HG02678 (cell line): ENCODE results near the gene USP14.

Experiments used
- ATAC-seq: cut with Tn5 transposase; IDR thresholded peaks from one replicate; pipeline ENCODE4 v1.9.1; 2021; ENCODE audit warnings: mild to moderate bottlenecking, moderate library complexity; ENCODE audit not compliant: unreplicated experiment

Gene USP14

DNA sequence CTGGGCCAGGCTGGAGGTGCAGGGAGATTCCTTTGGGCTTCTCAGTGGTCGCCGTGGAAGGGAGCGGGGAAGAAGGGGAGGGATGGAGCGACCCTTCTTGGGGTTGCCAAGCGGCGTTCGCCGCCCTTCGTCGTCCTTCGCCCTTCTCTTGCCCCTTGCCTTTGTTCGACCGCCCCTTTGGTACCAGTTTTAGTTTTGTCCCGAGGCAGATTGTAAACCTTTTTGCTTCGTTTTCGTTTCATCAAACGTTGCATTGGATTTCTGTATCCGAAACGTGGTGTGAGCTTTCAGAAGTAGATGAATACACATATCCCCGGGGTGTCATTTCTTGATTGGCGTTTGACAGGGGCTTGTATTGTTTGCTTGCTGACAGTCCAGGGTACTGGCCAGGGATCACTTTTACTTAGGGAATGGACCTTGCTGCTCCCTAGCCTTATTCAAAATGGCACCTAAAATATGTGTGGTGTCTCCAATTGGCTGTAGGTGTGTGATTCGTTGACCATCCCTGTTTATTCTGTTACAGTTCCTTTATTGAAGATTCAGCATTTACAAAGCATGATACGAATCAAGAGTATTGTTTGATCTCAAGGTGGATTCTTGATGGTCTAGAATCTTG, 788 bp downstream of the USP14 start:
- ATAC-seq: no peak

- no peak for ATAC-seq
These were observed 1.6 kb downstream of the USP14 start for GRCh38 chr18:159933-160332.

GRCh38 chr18:160831-161570, 2.6 kb downstream of the USP14 start:
- ATAC-seq: no peak

GRCh38 chr18:172361-172760, 14.0 kb downstream of the USP14 start:
- ATAC-seq: no peak

DNA sequence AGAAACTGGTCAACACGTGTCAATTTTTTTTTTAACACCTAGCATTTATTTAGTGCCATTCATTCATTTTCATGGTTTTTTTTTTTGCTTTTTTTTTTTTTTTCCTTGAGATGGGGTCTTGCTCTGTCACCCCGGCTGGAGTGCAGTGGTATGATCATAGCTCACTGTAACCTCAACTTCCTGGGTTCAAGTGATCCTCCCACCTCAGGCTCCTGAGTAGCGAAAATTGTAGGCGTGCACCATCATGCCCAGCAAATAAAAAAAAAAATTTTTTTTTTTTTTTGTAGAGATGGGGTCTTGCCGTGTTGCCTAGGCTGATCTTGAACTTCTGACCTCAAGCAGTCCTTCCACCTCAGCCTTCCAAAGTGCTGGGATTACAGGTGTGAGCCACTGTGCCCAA, 21.1 kb downstream of the USP14 start:
- no peak for ATAC-seq

GRCh38 chr18:181711-182110, 23.4 kb downstream of the USP14 start:
- ATAC-seq: no peak

DNA sequence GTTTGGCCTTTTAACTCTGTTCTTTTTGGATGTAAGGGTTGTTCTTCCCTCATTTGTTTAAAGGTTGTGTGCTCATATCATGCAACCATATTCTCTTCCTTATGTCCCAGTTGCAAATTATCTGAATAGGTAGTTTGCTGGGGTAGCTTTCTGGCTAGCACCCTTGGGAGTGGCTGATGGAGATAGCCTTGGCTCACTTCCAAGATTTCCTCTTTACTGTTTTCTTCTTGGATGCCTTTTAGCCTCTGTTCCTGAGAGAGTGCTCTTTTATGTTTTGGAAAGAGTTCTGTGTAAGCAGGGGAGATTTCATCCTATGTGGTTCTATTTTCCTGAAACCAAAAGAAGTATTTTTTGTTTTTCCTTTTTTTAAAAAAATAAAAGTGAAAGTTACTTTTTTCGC, 25.4 kb downstream of the USP14 start:
- ATAC-seq: no peak

GRCh38 chr18:189254-189653, 30.9 kb downstream of the USP14 start:
- no peak for ATAC-seq

DNA sequence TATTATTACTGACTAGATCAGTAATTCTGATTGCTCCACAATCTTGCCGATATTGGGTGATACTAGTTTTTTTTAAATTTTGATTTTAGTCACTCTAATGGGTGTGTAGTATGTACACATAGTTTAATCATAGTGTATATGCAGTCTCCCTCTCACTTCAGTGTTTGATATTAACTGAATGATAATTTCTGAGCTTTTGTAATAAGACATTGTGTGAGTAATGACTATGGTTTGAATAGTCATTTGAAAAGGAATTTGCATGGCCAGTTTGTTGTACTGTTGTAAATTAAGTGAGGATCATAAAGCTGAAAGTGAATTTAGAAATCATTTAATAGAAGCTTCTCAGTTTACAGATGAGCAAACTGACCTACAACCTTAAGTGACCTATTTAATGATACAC, 33.4 kb downstream of the USP14 start:
- no peak for ATAC-seq

DNA sequence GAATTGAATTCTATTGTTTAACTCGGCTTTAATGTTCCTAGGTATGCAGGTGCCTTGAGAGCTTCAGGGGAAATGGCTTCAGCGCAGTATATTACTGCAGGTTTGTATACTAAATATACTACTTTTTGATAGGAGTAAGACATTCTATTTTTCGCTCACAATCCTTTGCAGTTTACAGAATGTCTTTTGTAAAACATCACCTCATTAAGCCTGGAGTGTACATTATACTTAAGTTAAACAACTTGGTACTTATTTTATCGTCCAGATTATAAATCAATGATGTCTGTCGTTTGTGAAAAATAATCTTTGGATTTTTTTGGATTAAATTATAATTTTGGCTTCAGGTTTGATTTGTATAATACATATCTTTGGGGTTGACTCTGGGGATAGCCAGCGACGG, 34.4 kb downstream of the USP14 start:
- ATAC-seq: no peak

DNA sequence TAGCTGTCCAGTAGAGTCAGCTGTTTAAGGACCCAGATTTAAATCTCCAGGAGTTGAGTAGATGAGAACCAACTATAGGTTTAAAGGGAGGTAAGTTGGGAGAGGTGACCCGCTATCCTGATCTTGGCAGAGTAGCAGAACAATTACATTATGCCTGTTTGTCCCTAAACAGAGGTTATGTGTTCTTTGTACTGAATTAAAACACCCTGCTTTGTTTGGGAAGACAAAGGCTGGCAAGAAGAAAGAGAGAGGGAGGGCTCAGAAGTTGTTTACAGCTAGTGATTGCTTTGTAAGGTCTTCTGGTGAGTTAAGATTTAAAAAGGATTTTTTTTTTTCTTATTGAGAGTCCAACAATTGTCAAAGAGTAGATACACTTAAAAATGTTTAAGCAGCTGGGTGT, 37.3 kb downstream of the USP14 start:
- ATAC-seq: no peak

DNA sequence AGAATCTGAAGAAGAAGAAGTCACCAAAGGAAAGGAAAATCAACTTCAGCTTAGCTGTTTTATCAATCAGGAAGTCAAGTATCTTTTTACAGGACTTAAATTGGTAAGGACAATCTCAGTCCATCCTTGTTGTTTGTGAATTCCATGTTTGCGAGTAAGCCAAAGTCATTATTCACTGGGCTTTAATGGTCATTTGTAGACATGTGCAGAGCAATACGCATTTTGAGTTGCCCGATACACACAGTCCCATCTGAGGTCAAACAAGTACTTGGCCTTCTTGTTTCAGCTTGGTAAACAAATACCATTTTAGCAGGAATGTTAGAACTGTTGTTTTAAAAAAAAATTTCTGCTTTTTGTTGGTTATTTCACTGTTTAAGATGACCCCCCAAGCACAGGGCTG, 40.9 kb downstream of the USP14 start:
- ATAC-seq: no peak

GRCh38 chr18:199768-200167, 41.4 kb downstream of the USP14 start:
- ATAC-seq: no peak

- no peak for ATAC-seq
These were observed 51.7 kb downstream of the USP14 start for GRCh38 chr18:210075-210474.

DNA sequence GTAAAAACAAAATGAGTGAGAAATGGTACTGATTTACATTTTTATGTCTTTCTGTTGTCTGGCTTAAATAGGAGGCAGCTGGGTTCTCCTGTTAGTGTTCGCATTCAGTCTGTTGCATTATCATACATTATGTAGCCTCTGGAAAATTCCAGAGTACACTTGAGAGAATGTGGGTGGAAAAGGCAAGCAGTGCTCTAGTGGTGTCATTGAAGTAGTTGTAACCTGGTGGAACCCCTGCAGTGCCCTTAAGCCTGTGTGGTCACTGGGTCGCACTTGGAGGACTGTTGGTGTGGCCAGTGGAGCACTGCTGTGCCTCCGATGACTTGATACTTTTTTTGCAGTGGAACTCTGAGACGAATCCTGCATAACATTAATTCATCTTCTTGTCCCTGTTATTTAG, 52.4 kb downstream of the USP14 start:
- no peak for ATAC-seq

- ATAC-seq: no peak
These were observed 53.2 kb downstream of the USP14 start for GRCh38 chr18:211582-211981.

GRCh38 chr18:212780-213179, 54.4 kb downstream of the USP14 start:
- no peak for ATAC-seq

DNA sequence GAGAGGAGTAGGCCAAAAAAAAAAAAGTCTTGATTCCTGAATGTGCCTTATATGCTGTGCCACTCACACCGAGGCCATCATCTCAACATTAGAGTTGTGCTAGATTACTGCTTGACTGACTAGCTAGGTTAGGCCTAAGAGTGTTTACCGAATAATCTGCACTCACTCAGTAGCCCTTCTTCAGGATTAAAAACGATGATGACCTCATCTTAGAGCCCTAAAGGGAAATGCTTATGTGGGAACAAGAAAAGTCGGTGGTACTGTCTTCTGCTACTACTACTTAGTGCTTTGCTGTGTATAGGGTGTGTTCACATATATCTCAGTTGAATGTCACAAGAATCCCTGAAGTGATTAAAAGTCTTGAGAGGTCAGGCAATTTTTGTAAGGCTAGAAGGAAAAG, 55.1 kb downstream of the USP14 start:
- no peak for ATAC-seq

DNA sequence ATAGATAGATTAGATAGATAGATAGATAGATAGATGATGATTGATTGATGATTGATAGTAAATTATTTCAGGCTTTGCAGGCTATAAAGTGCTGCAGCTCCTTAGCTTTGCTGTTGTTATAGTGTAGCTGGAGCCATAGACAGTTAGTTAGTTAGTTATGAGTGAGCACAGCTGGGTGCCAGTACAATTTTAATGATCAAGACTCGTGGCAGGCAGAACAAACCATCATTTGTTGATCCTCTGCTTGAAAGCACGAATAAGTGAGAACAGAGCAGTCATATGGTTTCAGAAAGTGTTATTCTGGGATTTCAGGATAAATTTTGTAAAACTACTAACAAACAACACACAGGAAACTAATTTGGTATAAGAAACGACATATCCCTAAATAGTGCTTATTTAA, 55.6 kb downstream of the USP14 start:
- no peak for ATAC-seq

GRCh38 chr18:215448-216010, 57.2 kb downstream of the USP14 start:
- ATAC-seq: no peak

DNA sequence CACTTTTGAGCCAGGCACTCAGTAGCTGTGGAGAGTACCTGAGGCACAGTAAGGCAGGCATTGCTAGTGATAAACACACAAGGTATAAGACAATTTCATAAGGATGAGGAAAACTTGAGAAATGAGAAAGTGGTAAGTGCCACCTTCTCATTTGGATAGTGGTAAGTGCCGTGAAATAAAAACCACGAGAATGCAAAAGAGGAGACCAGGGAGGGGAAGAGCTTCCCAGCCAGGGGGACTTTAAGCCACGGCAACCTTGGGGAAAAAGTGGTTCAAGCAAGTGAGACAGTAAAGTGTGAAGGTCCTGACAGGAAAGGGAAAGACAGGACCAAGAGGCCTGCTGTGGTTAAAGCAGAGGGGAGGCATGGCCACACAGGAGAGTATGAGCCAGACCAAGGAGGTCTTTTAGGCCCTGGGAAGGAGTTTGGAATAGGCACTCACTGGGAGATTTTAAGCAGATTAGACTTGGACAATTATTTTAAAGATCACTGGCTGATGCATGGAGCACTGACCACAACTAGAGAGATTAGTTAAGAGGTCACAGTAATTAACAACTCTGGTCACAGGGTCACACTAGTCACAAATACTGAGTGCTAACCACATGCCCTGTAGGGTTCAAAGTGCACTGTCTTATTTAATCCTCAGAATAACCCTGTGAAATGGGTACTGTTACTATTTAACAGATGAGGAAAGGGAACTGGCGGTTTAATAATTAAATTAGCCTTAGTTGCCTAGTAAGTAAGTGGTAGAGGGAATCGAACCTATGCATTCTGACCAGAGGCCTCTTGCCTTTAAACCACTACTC, 59.4 kb downstream of the USP14 start:
- no peak for ATAC-seq

DNA sequence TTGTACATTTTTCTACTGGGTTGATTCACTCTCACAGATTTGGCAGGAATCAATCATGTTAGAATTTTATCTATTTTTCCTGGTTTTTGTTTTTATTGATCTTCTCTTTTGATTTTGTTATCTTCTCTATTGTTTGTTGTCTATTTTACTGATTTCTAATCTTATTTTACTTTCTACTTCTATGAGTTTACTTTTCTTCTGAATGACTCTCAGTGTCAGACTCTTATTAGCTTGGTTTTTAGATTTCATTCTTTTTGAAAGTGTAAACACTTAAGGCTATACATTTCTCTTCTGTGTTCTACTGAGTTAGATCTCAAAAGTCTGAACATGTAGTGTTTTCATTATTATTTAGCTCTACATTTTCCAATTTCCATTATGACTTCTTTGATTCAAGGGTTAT, 62.4 kb downstream of the USP14 start:
- no peak for ATAC-seq
